Measurements from ENCODE around the gene CCDC34.

Gene CCDC34

GRCh38 chr11:27313157-27313821 is 49.7 kb downstream of the CCDC34 start:
- TF ChIP-seq EZH2 (IDR thresholded peaks at IDR 0.05; ENCODE audit: borderline replicate concordance, low read depth, low read length, severe bottlenecking): no peak
- no peak overlapping the region for H2AFZ ChIP-seq (ENCODE audit: low read depth, low read length)
- no peaks in the 10 kb centered on the region for H3K36me3 ChIP-seq (ENCODE audit: insufficient read depth, low read length)
- H3K9ac ChIP-seq (ENCODE audit: low read depth, low read length): no peak overlapping the region
- H3K4me1 ChIP-seq (ENCODE audit: insufficient read depth, low read length): no peaks in the 10 kb centered on the region
- H4K20me1 ChIP-seq (ENCODE audit: insufficient read depth, low read length): no peaks in the 10 kb centered on the region
- no peak for ATAC-seq (ENCODE audit: insufficient read depth, low read depth)
- no peak overlapping the region for H3K27ac ChIP-seq (ENCODE audit: low read length)
- no peak overlapping the region for H3K4me3 ChIP-seq (ENCODE audit: low read depth in 1 of 2, low read length in 2 of 2)
- no peak for DNase-seq
- no peaks in the 10 kb centered on the region for H3K9me3 ChIP-seq (ENCODE audit: insufficient read depth, low read length, severe bottlenecking)
- H3K4me2 ChIP-seq (ENCODE audit: insufficient read depth, low read length): no peak overlapping the region
- H3K79me2 ChIP-seq (ENCODE audit: insufficient read depth, low read length): no peaks in the 10 kb centered on the region
- H3K27me3 ChIP-seq (ENCODE audit: insufficient read depth, low read length, poor library complexity): no peaks in the 10 kb centered on the region

- DNase-seq (no peak), ATAC-seq (ENCODE audit: insufficient read depth, low read depth) (no peak)
- no peak overlapping the region for H2AFZ ChIP-seq (ENCODE audit: low read depth, low read length)
These were observed 50.9 kb downstream of the CCDC34 start for GRCh38 chr11:27312110-27312509.

GRCh38 chr11:27310707-27311106 is 52.3 kb downstream of the CCDC34 start:
- no peak overlapping the region for H3K4me3 ChIP-seq (ENCODE audit: low read depth in 1 of 2, low read length in 2 of 2)
- no peak for TF ChIP-seq EZH2 (IDR thresholded peaks at IDR 0.05; ENCODE audit: borderline replicate concordance, low read depth, low read length, severe bottlenecking)
- TF ChIP-seq, protein P1, sequence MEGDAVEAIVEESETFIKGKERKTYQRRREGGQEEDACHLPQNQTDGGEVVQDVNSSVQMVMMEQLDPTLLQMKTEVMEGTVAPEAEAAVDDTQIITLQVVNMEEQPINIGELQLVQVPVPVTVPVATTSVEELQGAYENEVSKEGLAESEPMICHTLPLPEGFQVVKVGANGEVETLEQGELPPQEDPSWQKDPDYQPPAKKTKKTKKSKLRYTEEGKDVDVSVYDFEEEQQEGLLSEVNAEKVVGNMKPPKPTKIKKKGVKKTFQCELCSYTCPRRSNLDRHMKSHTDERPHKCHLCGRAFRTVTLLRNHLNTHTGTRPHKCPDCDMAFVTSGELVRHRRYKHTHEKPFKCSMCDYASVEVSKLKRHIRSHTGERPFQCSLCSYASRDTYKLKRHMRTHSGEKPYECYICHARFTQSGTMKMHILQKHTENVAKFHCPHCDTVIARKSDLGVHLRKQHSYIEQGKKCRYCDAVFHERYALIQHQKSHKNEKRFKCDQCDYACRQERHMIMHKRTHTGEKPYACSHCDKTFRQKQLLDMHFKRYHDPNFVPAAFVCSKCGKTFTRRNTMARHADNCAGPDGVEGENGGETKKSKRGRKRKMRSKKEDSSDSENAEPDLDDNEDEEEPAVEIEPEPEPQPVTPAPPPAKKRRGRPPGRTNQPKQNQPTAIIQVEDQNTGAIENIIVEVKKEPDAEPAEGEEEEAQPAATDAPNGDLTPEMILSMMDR (IDR thresholded peaks at IDR 0.05; ENCODE audit: borderline replicate concordance, extremely low read depth, low read length, poor library complexity, severe bottlenecking): no peak
- no peak overlapping the region for H3K4me2 ChIP-seq (ENCODE audit: insufficient read depth, low read length)
- no peaks in the 10 kb centered on the region for H4K20me1 ChIP-seq (ENCODE audit: insufficient read depth, low read length)
- ATAC-seq (ENCODE audit: insufficient read depth, low read depth): no peak
- no peaks in the 10 kb centered on the region for H3K36me3 ChIP-seq (ENCODE audit: insufficient read depth, low read length)
- H2AFZ ChIP-seq (ENCODE audit: low read depth, low read length): no peak overlapping the region
- H3K9ac ChIP-seq (ENCODE audit: low read depth, low read length): no peak overlapping the region
- H3K27ac ChIP-seq (ENCODE audit: low read length): no peak overlapping the region
- no peaks in the 10 kb centered on the region for H3K27me3 ChIP-seq (ENCODE audit: insufficient read depth, low read length, poor library complexity)
- no peak for DNase-seq
- peaks cover 3% of the 10 kb centered on the region for H3K9me3 ChIP-seq (ENCODE audit: insufficient read depth, low read length, severe bottlenecking)
- H3K4me1 ChIP-seq (ENCODE audit: insufficient read depth, low read length): no peaks in the 10 kb centered on the region
- H3K79me2 ChIP-seq (ENCODE audit: insufficient read depth, low read length): no peaks in the 10 kb centered on the region

More at GRCh38 chr11:27312110-27312509, 50.9 kb downstream of the CCDC34 start:
- no peak for TF ChIP-seq EZH2 (IDR thresholded peaks at IDR 0.05; ENCODE audit: borderline replicate concordance, low read depth, low read length, severe bottlenecking)
- TF ChIP-seq, protein P1 (IDR thresholded peaks at IDR 0.05; ENCODE audit: borderline replicate concordance, extremely low read depth, low read length, poor library complexity, severe bottlenecking): no peak
- Histone ChIP-seq H3K9ac (ENCODE audit: low read depth, low read length) (no peak overlapping the region), H3K36me3 (ENCODE audit: insufficient read depth, low read length) (no peaks in the 10 kb centered on the region), H3K4me2 (ENCODE audit: insufficient read depth, low read length) (no peak overlapping the region), H3K9me3 (ENCODE audit: insufficient read depth, low read length, severe bottlenecking) (no peaks in the 10 kb centered on the region), H3K27me3 (ENCODE audit: insufficient read depth, low read length, poor library complexity) (no peaks in the 10 kb centered on the region), H3K4me3 (ENCODE audit: low read depth in 1 of 2, low read length in 2 of 2) (no peak overlapping the region), H3K79me2 (ENCODE audit: insufficient read depth, low read length) (no peaks in the 10 kb centered on the region), H3K27ac (ENCODE audit: low read length) (no peak overlapping the region), H3K4me1 (ENCODE audit: insufficient read depth, low read length) (no peaks in the 10 kb centered on the region), H4K20me1 (ENCODE audit: insufficient read depth, low read length) (no peaks in the 10 kb centered on the region)

- Histone ChIP-seq H3K4me1 (ENCODE audit: insufficient read depth, low read length) (no peaks in the 10 kb centered on the region), H3K27me3 (ENCODE audit: insufficient read depth, low read length, poor library complexity) (no peaks in the 10 kb centered on the region), H3K4me3 (ENCODE audit: low read depth in 1 of 2, low read length in 2 of 2) (no peak overlapping the region), H3K27ac (ENCODE audit: low read length) (no peak overlapping the region), H2AFZ (ENCODE audit: low read depth, low read length) (no peak overlapping the region), H3K9ac (ENCODE audit: low read depth, low read length) (no peak overlapping the region), H3K9me3 (ENCODE audit: insufficient read depth, low read length, severe bottlenecking) (peaks cover 6% of the 10 kb centered on the region), H3K79me2 (ENCODE audit: insufficient read depth, low read length) (no peaks in the 10 kb centered on the region), H3K36me3 (ENCODE audit: insufficient read depth, low read length) (no peaks in the 10 kb centered on the region), H3K4me2 (ENCODE audit: insufficient read depth, low read length) (no peak overlapping the region), H4K20me1 (ENCODE audit: insufficient read depth, low read length) (no peaks in the 10 kb centered on the region)
- ATAC-seq (ENCODE audit: insufficient read depth, low read depth) (no peak), DNase-seq (no peak)
- TF ChIP-seq EZH2 (IDR thresholded peaks at IDR 0.05; ENCODE audit: borderline replicate concordance, low read depth, low read length, severe bottlenecking): no peak
- TF ChIP-seq, protein P1 (IDR thresholded peaks at IDR 0.05; ENCODE audit: borderline replicate concordance, extremely low read depth, low read length, poor library complexity, severe bottlenecking): no peak
These were observed 52.8 kb downstream of the CCDC34 start for GRCh38 chr11:27310182-27310581.

All from DND-41 (cell line).